HG03039 (cell line): ENCODE data around the gene TMEM256.

Experiments used
- ATAC-seq: cut with Tn5 transposase; IDR thresholded peaks from one replicate; pipeline ENCODE4 v1.9.1; 2021; ENCODE audit warnings: mild to moderate bottlenecking, moderate library complexity; ENCODE audit not compliant: unreplicated experiment

TMEM256 gene

DNA sequence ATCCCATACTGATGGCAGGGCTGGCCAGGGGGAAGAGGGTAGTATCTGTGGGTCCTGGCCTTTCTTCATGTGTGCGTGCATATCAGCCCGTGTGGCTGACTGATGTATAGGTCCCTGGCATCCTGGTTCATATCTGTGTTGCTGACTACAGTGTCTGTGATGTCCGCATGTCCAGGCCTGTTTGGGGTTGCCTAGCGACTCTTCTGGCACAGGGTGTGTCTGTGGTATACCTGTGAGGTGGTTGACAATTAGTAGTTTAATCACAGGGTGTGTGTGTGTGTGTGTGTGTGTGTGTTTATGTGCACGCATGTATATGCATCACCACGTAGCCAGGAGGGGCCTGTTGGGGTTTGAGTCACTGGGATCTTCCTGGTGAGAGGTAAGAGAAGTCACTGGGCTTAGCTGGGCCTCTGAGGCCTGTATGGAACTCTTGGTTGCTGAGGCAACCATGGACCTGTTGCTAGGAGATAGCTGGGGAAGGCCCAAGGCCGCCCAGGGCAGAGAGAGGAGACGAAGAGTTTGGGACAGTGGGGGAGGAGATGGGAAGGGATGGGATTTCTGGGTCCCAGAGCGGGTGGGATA, 49.5 kb downstream of the TMEM256 start:
- no peak for ATAC-seq
